H1 (cell line): ENCODE results near the gene ARHGAP6.

Experiments used
- CEBPB ChIP-seq: IDR thresholded peaks from 2 replicates; pipeline ENCODE4 v1.6.1; 2012; ENCODE audit warnings: low read depth, low read length
- EZH2 ChIP-seq: fragments of 200-600 bp; sonication (generic); IDR thresholded peaks from 2 replicates; pipeline ENCODE4 v1.7.1; 2012; ENCODE audit warnings: low read depth, mild to moderate bottlenecking, moderate library complexity, low read length, inconsistent platforms; ENCODE audit not compliant: severe bottlenecking
- KDM1A ChIP-seq: fragments of 200-600, 300-600 bp; sonication (generic); IDR thresholded peaks from 2 replicates; pipeline ENCODE4 v1.7.1; 2016; ENCODE audit warnings: mild to moderate bottlenecking, low read length, borderline replicate concordance
- KDM5A ChIP-seq: fragments of 200-600 bp; IDR thresholded peaks from 2 replicates; pipeline ENCODE4 v1.7.1; 2012; ENCODE audit warnings: mild to moderate bottlenecking, low read length, inconsistent platforms, mixed read lengths
- POLR2A ChIP-seq, 2 experiments: IDR thresholded peaks; 1 replicate in 1 of 2; 2 replicates in 1 of 2; pipeline ENCODE4 v1.6.1; 2011; ENCODE audit warnings: low read depth in 2 of 2, low read length in 2 of 2, mild to moderate bottlenecking in 2 of 2; ENCODE audit errors: control extremely low read depth in 1 of 2
- RBBP5 ChIP-seq: IDR thresholded peaks from 2 replicates; pipeline ENCODE4 v1.7.1; 2012; ENCODE audit warnings: low read depth, mild to moderate bottlenecking, inconsistent platforms, low read length, moderate library complexity, borderline replicate concordance
- TAF1 ChIP-seq: IDR thresholded peaks from 2 replicates; pipeline ENCODE4 v1.6.1; 2011; ENCODE audit warnings: mild to moderate bottlenecking, low read depth, low read length
- YY1 ChIP-seq: IDR thresholded peaks from 2 replicates; pipeline ENCODE4 v1.6.1; 2011; ENCODE audit warnings: low read depth, mild to moderate bottlenecking, low read length
- TF ChIP-seq, protein P1 (sequence below), 3 experiments: IDR thresholded peaks; 1 replicate in 2 of 3; 2 replicates in 1 of 3; pipeline versions ENCODE4 v1.5.1 to v1.6.1; 2011; ENCODE audit warnings: low read length in 3 of 3, mild to moderate bottlenecking in 3 of 3, inconsistent platforms in 2 of 3, low read depth in 1 of 3, moderate library complexity in 1 of 3; ENCODE audit not compliant: insufficient read depth in 1 of 3; ENCODE audit errors: control extremely low read depth in 1 of 3
- TF ChIP-seq, protein P2 (sequence below): IDR thresholded peaks from 2 replicates; pipeline ENCODE4 v1.6.1; 2011; ENCODE audit warnings: low read depth, mild to moderate bottlenecking, low read length; ENCODE audit not compliant: insufficient read depth
- TF ChIP-seq, protein P3 (sequence below): IDR thresholded peaks from 2 replicates; pipeline ENCODE4 v1.6.1; 2011; ENCODE audit warnings: low read length, improper control_type of control experiment

DNA sequence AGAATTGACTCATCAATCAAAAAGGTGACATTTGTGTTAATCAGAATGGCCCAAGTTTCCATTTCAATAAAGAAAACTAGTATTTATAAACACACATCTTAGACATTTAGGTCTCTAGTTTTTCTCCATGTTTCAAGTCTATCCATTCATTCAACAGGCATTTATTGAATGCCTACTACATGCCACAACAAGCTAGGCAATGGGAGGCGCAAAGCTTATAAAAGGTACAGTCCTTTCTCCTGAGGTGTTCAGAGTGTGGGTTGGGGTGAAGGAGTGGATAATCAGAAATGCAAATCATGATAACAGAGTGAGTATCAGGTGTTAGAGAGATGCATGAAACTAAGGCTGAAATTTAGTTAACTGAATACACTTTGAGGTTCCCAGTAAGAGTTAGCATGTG lies 476.6 kb downstream of the ARHGAP6 start:
- TF ChIP-seq KDM5A (no peak), TAF1 (no peak), EZH2 (no peak), CEBPB (no peak), RBBP5 (no peak), KDM1A (no peak), POLR2A (IDR thresholded peaks at IDR 0.05; ENCODE audit: control extremely low read depth in 1 of 2, low read depth in 2 of 2, low read length in 2 of 2) (no peak), YY1 (no peak)
- TF ChIP-seq, protein P1, sequence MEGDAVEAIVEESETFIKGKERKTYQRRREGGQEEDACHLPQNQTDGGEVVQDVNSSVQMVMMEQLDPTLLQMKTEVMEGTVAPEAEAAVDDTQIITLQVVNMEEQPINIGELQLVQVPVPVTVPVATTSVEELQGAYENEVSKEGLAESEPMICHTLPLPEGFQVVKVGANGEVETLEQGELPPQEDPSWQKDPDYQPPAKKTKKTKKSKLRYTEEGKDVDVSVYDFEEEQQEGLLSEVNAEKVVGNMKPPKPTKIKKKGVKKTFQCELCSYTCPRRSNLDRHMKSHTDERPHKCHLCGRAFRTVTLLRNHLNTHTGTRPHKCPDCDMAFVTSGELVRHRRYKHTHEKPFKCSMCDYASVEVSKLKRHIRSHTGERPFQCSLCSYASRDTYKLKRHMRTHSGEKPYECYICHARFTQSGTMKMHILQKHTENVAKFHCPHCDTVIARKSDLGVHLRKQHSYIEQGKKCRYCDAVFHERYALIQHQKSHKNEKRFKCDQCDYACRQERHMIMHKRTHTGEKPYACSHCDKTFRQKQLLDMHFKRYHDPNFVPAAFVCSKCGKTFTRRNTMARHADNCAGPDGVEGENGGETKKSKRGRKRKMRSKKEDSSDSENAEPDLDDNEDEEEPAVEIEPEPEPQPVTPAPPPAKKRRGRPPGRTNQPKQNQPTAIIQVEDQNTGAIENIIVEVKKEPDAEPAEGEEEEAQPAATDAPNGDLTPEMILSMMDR (IDR thresholded peaks at IDR 0.05; ENCODE audit: control extremely low read depth in 1 of 3, insufficient read depth in 1 of 3, low read depth in 1 of 3, low read length in 3 of 3), result no peak
- TF ChIP-seq, protein P2, sequence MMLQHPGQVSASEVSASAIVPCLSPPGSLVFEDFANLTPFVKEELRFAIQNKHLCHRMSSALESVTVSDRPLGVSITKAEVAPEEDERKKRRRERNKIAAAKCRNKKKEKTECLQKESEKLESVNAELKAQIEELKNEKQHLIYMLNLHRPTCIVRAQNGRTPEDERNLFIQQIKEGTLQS, result no peak
- TF ChIP-seq, protein P3, sequence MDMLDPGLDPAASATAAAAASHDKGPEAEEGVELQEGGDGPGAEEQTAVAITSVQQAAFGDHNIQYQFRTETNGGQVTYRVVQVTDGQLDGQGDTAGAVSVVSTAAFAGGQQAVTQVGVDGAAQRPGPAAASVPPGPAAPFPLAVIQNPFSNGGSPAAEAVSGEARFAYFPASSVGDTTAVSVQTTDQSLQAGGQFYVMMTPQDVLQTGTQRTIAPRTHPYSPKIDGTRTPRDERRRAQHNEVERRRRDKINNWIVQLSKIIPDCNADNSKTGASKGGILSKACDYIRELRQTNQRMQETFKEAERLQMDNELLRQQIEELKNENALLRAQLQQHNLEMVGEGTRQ, result no peak
